Measurements from ENCODE around the gene RITA1. TPM values are rescaled to one million over a fixed set of nuclear protein-coding genes. Genes with fewer than 3 reads are reported as not detected.

The RITA1 gene
- total and polyA plus RNA-seq, 4 donors: 9.1 to 19.7 (median 14.3) TPM

GRCh38 chr12:113190761-113191160 is 5.2 kb downstream of the RITA1 start:
- H3K9me3 ChIP-seq (ENCODE audit: control insufficient read depth in 4 of 4, insufficient read depth in 3 of 4, low read length in 3 of 4): no peaks in the 10 kb centered on the region
- no peak for TF ChIP-seq CTCF (IDR thresholded peaks at IDR 0.05; ENCODE audit: control extremely low read depth, extremely low read depth)
- no peak overlapping the region for H3K4me3 ChIP-seq
- no peak overlapping the region for H3K9ac ChIP-seq (ENCODE audit: insufficient read depth in 1 of 2, low read length in 2 of 2)
- DNase-seq (no peak), ATAC-seq (ENCODE audit: insufficient read depth, low FRiP score) (no peak)
- WGBS, 2 donors: 95 to 96% methylated on average over 4 of the region's 4 CpGs
- peaks cover 0 to 16% (median 6%) of the 10 kb centered on the region in 5 donors for H3K4me1 ChIP-seq (ENCODE audit: control insufficient read depth in 5 of 5, insufficient read depth in 5 of 5, low read length in 5 of 5)
- no peak overlapping the region for H3K27ac ChIP-seq (ENCODE audit: low read depth in 1 of 2, low read length in 1 of 2)
- H3K27me3 ChIP-seq (ENCODE audit: control insufficient read depth in 3 of 3, insufficient read depth in 3 of 3, low read length in 2 of 3): no peaks in the 10 kb centered on the region
- H3K36me3 ChIP-seq (ENCODE audit: control insufficient read depth in 4 of 4, insufficient read depth in 4 of 4, low read length in 4 of 4): peaks cover 0 to 17% (median 11%) of the 10 kb centered on the region in 4 donors

DNA sequence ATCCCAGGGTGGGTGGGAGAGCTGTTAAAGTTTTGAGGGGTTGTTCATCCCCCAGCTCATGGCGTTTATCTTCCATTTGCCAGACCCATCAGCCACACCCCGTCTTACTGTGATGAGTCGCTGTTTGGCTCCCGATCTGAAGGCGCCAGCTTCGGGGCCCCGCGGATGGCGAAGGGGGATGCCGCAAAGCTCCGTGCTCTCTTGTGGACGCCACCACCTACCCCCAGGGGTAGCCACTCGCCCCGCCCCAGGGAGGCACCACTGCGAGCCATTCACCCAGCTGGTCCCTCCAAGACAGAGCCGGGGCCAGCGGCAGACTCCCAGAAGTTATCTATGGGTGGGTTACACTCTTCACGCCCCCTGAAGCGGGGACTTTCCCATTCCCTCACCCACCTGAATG is 5.7 kb downstream of the RITA1 start:
- TF ChIP-seq CTCF (IDR thresholded peaks at IDR 0.05; ENCODE audit: control extremely low read depth, extremely low read depth): no peak
- Histone ChIP-seq H3K9me3 (ENCODE audit: control insufficient read depth in 4 of 4, insufficient read depth in 3 of 4, low read length in 3 of 4) (no peaks in the 10 kb centered on the region), H3K36me3 (ENCODE audit: control insufficient read depth in 4 of 4, insufficient read depth in 4 of 4, low read length in 4 of 4) (peaks cover 0 to 17% (median 11%) of the 10 kb centered on the region in 4 donors), H3K4me3 (no peak overlapping the region), H3K27me3 (ENCODE audit: control insufficient read depth in 3 of 3, insufficient read depth in 3 of 3, low read length in 2 of 3) (no peaks in the 10 kb centered on the region), H3K9ac (ENCODE audit: insufficient read depth in 1 of 2, low read length in 2 of 2) (no peak overlapping the region), H3K4me1 (ENCODE audit: control insufficient read depth in 5 of 5, insufficient read depth in 5 of 5, low read length in 5 of 5) (peaks cover 0 to 14% (median 4%) of the 10 kb centered on the region in 5 donors), H3K27ac (ENCODE audit: low read depth in 1 of 2, low read length in 1 of 2) (no peak overlapping the region)
- no peak for DNase-seq
- WGBS, 2 donors: 95 to 96% methylated on average over 19 of the region's 19 CpGs
- ATAC-seq (ENCODE audit: insufficient read depth, low FRiP score): no peak

GRCh38 chr12:113194971-113195391 is 9.5 kb downstream of the RITA1 start:
- 87 to 88% methylated on average over 4 of the region's 4 CpGs for WGBS, 2 donors
- TF ChIP-seq CTCF (IDR thresholded peaks at IDR 0.05; ENCODE audit: control extremely low read depth, extremely low read depth): no peak
- no peak for ATAC-seq (ENCODE audit: insufficient read depth, low FRiP score)
- Histone ChIP-seq H3K4me1 (ENCODE audit: control insufficient read depth in 5 of 5, insufficient read depth in 5 of 5, low read length in 5 of 5) (peaks cover 0 to 7% (median 0%) of the 10 kb centered on the region in 5 donors), H3K27me3 (ENCODE audit: control insufficient read depth in 3 of 3, insufficient read depth in 3 of 3, low read length in 2 of 3) (no peaks in the 10 kb centered on the region), H3K9ac (ENCODE audit: insufficient read depth in 1 of 2, low read length in 2 of 2) (no peak overlapping the region), H3K4me3 (no peak overlapping the region), H3K9me3 (ENCODE audit: control insufficient read depth in 4 of 4, insufficient read depth in 3 of 4, low read length in 3 of 4) (no peaks in the 10 kb centered on the region), H3K36me3 (ENCODE audit: control insufficient read depth in 4 of 4, insufficient read depth in 4 of 4, low read length in 4 of 4) (peaks cover 0 to 17% (median 7%) of the 10 kb centered on the region in 4 donors), H3K27ac (ENCODE audit: low read depth in 1 of 2, low read length in 1 of 2) (no peak overlapping the region)
- no peak for DNase-seq

DNA sequence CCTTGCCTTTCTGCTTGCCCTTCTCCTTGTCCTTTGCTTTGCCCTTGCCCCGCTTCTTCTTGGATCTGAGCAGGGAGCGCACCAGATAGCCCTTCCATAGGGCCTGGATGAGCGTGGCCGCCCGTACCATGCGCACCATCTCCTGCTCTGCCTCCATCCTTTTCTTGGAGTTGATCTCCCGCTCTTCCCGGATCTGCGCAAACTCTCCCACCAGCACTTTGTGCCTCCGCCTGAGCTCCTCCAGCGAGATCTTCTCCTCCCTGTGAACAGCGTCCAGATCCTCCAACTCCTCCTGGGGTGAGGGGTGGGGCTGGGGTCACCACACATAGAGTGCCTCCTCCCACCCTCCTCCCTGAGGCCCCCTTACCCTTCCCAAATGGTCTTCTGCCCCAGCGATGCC is 10.1 kb downstream of the RITA1 start:
- no peak for ATAC-seq (ENCODE audit: insufficient read depth, low FRiP score)
- TF ChIP-seq CTCF (IDR thresholded peaks at IDR 0.05; ENCODE audit: control extremely low read depth, extremely low read depth): no peak
- WGBS, 2 donors: 96% methylated on average over 13 of the region's 13 CpGs

More for the DNA sequence above, 10.1 kb downstream of the RITA1 start:
- Histone ChIP-seq H3K27ac (ENCODE audit: low read depth in 1 of 2, low read length in 1 of 2) (no peak overlapping the region), H3K4me3 (no peak overlapping the region), H3K9me3 (ENCODE audit: control insufficient read depth in 4 of 4, insufficient read depth in 3 of 4, low read length in 3 of 4) (no peaks in the 10 kb centered on the region), H3K4me1 (ENCODE audit: control insufficient read depth in 5 of 5, insufficient read depth in 5 of 5, low read length in 5 of 5) (peaks cover 0 to 7% (median 0%) of the 10 kb centered on the region in 5 donors), H3K36me3 (ENCODE audit: control insufficient read depth in 4 of 4, insufficient read depth in 4 of 4, low read length in 4 of 4) (peaks cover 0 to 17% (median 5%) of the 10 kb centered on the region in 4 donors), H3K27me3 (ENCODE audit: control insufficient read depth in 3 of 3, insufficient read depth in 3 of 3, low read length in 2 of 3) (no peaks in the 10 kb centered on the region), H3K9ac (ENCODE audit: insufficient read depth in 1 of 2, low read length in 2 of 2) (no peak overlapping the region)
- no peak for DNase-seq
